Keratinocyte (primary cell): Measurements from ENCODE around the gene CDKN1C.

Source experiments
- CTCF ChIP-seq, 3 experiments: IDR thresholded peaks in 1 of 3; conservative IDR thresholded peaks in 1 of 3; optimal IDR thresholded peaks in 1 of 3; 2 replicates in 2 of 3; 3 replicates in 1 of 3; pipeline versions ENCODE3 to v1.5.1; 2011; ENCODE audit warnings: low read length in 3 of 3, mild to moderate bottlenecking in 3 of 3, moderate library complexity in 2 of 3, control low read depth in 1 of 3, inconsistent platforms in 1 of 3; ENCODE audit not compliant: insufficient read depth in 2 of 3; ENCODE audit errors: extremely low read depth in 1 of 3
- EZH2 ChIP-seq: IDR thresholded peaks from one replicate; pipeline ENCODE4 v1.6.1; 2012; ENCODE audit warnings: inconsistent platforms, mild to moderate bottlenecking, low read length, moderate library complexity

- TF ChIP-seq CTCF (optimal IDR thresholded peaks at IDR 0.05 in 1 of 3, IDR thresholded peaks at IDR 0.05 in 1 of 3, conservative IDR thresholded peaks at IDR 0.05 in 1 of 3; ENCODE audit: extremely low read depth in 1 of 3, insufficient read depth in 2 of 3, low read length in 3 of 3) (no peak), EZH2 (peak; percentile 91)
Observed at GRCh38 chr11:2862395-2863275, 22.9 kb downstream of the CDKN1C start.
